Colon (tissue), 2 donors: ENCODE results near the gene TNNT1.
"Not testable (repeated sequence)": the region's sequence is repeated elsewhere in the genome, so short reads cannot be mapped to it uniquely, and the experiment has no call there.

Experiments
- FAIRE-seq: peaks from 2 replicates; lab custom pipeline; 2012; peaks lifted over from hg19 to GRCh38; lab: Jason Lieb, UNC
- donor health status: control.
- donor health status: control.

TNNT1 gene

GRCh38 chr19:55109527-55110291 is 39.3 kb downstream of the TNNT1 start:
- no peak for FAIRE-seq

- not testable (repeated sequence) for FAIRE-seq
These were observed 41.8 kb downstream of the TNNT1 start for GRCh38 chr19:55107252-55107651.

DNA sequence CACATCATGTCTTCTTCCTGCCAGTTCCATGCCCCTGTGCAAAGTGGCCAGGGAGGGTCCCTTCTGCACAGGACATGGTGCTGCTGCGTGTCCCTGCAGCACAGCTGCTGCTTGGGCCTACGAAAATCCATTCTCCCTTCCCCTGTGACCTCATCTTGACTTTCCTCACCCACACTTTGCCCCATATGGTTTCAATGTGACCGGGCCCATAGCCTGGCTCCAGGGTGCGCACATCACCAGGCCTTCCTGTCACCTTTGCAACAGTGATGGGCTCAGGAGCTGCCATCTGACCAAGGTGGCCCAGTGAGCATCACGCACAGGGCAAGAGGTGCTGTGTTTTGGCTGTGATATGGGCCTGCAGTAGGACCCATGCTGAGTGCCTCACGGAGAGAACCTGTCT is 42.4 kb downstream of the TNNT1 start:
- no peak for FAIRE-seq

GRCh38 chr19:55105237-55105636 is 43.8 kb downstream of the TNNT1 start:
- FAIRE-seq: no peak

- FAIRE-seq: no peak
These were observed 45.8 kb downstream of the TNNT1 start for GRCh38 chr19:55103190-55103589.

DNA sequence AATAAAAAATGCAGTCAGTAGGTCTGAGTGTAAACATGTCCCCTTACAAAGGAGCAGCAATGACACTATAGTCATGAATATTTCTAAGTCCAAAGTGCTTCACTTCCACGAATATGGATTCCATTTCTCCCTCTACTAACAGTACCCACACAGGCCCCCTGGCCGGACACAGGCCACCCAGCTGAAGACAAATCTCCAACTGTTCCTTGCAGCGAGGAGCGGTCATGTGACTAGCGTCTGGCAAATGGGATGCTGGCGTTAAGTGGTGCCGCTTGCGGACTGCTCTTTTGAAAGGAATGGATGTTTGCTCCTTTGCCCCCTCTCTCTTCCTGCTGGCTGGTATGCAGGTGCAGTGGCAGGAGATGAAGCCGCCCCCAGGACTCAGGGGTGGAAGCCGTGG is 47.7 kb downstream of the TNNT1 start:
- FAIRE-seq: no peak

DNA sequence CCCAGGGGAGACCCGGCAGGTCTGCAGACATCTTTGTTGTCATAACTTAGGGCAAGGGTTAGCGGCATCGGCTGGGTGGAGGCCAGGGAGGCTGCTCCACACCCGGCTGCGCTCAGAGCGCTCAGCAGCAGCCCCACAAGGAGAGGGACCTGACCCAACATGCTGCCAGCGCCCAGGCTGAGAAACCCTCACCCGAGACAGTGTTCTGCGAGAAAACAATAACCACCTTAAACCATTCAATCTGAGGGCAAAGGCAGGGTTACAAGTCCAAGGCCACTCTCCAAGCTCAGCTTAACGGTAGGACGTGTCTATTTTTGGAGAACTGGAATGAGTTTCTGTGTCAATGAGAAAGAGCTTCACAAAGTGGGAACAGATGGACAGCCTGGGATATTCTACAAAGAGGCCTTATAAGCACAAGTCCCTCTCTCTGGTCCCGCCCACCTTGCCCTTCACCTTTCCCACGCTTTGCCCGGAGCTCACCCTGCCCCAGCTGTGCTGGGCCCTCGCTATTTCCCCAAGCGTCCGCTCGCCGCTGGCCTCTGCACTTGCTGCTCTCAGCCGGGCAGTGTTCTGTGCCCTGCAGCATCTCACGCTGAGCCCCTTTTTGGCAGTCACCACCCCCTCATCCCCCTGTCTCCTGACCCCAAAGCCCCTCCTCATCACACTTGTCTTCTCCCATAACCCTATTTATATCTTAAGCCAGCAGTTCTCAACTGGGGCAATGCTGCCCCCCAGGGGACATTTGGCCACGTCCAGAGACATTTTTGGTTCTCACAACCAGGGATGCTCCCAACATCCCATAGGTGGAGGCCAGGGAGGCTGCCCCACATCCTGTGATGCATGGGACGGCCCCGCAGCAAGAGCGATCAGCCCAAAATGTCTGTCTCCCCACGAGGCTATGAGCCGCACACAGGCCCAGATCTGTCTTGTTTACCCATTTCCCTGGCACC is 49.2 kb downstream of the TNNT1 start:
- FAIRE-seq: no peak

DNA sequence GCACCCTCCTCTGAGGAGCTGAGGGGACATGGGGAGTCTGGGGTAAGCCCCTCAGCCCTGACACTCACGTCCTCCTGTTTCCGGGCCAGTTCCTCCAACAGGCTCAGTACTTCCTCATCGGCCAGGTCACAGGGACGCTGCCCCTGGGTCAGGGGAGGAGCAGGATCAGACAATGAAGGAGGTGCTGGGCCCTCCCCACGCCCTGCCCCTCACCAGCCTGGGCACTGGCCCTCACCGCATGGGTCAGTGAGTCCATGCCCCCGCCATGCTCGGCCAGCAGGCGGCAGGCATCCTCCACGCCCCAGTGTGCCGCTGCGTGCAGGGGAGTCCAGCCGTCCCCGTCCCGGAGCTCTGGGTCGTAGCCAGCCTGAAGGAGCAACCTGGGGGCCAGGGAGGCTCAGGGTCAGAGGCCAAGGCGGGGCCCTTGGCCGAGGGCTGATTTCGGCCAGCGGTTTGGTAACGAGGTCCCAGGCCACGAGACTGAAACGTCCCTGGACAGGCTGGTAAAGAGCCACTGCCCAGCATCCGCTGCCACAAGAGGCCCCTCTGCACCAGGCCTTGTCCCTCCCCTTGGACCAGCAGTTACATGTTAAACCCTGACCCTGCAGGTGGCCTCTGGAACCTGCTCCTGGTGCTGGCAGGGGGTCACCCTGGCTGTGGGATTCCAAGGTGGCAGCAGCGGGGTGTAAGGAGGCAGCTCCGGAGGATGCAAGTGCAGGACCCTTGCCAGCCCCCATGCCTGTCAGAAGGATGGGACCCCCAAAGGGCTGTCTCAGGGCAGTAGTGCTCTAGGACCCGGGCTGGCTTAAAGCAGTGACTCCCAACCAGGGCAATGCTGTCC is 50.1 kb downstream of the TNNT1 start:
- FAIRE-seq: no peak

GRCh38 chr19:55097864-55098715 is 50.9 kb downstream of the TNNT1 start:
- no peak for FAIRE-seq

- FAIRE-seq: no peak
These were observed 52.8 kb downstream of the TNNT1 start for GRCh38 chr19:55096061-55096701.

GRCh38 chr19:55095260-55096060 is 53.5 kb downstream of the TNNT1 start:
- no peak for FAIRE-seq

GRCh38 chr19:55094456-55095259 is 54.3 kb downstream of the TNNT1 start:
- no peak for FAIRE-seq

GRCh38 chr19:55092423-55093318 is 56.3 kb downstream of the TNNT1 start:
- no peak for FAIRE-seq

- no peak for FAIRE-seq
These were observed 57.1 kb downstream of the TNNT1 start for GRCh38 chr19:55091955-55092354.

DNA sequence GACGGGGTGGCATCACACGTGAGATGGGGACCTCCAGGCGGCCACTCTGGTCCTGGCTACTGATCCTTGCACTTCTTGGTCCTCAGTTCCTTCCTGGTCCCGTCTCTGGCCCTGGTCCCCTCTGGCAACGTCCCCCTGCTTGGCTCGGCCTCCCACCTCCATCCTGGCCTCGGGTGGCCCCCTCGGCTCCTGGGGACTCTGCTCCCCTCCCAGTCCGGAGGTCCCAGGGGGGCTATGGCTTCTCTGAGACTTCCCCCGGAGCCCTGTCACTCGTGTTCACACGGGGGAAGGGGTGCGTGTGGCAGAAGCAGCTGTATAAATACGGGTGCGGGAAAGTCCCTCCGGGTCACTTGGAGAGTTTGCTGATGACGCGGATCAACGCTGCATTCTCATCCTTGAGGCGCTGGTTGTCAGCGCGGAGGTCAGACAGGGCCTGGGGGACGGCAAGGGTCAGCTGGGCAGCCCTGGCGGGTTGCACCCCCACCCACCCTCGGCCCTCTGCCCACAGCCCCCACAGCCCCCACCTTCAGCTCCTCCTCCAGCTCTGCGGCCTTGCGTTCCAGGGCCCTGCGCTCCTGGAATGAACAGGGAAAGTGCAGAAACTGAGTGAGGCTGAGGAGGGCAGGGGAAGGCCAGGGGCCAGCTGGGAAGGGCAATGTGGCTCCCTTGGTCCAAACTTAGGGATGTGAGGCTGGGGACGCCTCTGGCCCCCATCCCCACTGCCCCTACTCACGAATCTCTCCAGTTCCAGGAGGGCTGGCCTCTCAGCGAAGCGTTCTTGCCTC is 57.7 kb downstream of the TNNT1 start:
- no peak for FAIRE-seq

- FAIRE-seq: no peak
These were observed 58.4 kb downstream of the TNNT1 start for GRCh38 chr19:55090564-55090963.

DNA sequence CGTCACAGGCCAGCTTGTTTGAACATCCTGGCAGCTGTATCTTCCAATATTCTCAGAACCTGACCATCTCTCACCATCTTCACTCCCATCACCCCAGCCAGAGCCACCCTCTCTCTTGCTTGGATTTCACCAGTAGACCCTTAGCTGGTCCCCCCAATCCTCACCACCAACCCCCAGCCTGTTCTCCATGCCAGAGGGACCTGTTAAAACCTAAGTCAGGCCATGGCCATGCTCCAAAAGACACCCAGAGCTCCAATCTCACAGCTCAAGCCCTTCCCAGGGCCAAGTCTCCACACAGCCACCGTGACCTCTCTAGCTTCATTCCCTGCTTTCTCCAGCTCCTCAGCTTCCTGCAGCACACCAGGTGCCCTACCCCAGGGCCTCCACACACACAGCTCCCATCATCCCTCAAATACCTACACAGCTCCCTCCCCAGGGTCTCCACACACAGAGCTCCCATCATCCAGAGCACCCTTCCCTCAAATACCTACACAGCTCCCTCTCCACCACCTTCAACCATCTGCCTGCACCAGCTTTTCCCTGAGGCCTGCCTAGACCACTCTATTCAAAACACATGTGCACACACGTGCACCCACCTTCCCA is 59.6 kb downstream of the TNNT1 start:
- FAIRE-seq: no peak
